ENCODE measurements around the gene AHSA1. TPM values are rescaled to one million over a fixed set of nuclear protein-coding genes. Genes with fewer than 3 reads are reported as not detected.
A peak's percentile ranks its signal among the peaks of the same experiment; 100 is the strongest.

The AHSA1 gene
- polyA plus RNA-seq, 1 donor: 109 TPM

- no peak for DNase-seq
These were observed 16.7 kb downstream of the AHSA1 start for GRCh38 chr14:77474479-77475177.

- DNase-seq: no peak
These were observed 17.7 kb downstream of the AHSA1 start for GRCh38 chr14:77475432-77476115.

GRCh38 chr14:77478029-77478428 lies 20.1 kb downstream of the AHSA1 start:
- DNase-seq: no peak

- no peak for DNase-seq
These were observed 20.9 kb downstream of the AHSA1 start for GRCh38 chr14:77478796-77479195.

DNA sequence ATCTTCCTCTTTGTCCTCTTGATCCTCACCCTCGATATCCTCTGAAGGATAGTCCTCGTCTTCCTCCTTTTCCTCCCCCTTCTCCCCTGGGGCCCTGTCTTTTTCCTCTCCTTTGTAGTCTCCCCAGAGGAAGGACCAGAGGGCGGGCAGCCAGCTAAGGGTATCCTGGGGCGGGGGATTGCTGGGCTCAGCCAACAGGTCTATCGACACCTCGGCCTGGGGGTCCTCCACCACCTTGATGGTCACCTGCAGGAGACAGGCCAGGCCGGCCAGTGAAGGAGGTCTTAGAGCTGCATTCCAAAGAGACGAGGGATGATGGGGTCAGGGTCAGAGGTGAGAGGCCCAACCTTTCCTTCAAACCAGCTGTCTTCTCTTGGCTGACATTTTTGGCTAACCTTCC lies 24.5 kb downstream of the AHSA1 start:
- DNase-seq: no peak

DNA sequence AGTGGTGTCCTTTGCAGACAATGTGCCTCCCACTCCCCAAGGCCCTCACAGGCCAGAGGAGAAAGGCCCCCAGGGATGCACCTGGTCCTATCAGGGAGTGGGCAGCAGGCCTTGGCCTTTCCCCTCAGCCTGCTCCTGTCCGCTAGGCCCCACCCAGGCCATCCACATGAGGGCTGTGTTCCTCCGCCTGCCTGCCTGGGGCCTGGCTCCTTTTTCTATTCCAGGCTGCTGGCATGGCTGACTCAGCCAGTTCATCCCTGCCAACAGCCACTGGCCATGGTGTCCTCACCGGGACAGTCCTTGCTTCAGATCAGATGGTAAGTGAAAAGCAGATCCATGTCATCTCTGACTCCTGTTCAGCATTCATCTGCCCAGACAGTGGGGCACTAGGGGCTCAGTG lies 27.4 kb downstream of the AHSA1 start:
- DNase-seq: no peak

GRCh38 chr14:77485901-77486678 lies 28.2 kb downstream of the AHSA1 start:
- no peak for DNase-seq

DNA sequence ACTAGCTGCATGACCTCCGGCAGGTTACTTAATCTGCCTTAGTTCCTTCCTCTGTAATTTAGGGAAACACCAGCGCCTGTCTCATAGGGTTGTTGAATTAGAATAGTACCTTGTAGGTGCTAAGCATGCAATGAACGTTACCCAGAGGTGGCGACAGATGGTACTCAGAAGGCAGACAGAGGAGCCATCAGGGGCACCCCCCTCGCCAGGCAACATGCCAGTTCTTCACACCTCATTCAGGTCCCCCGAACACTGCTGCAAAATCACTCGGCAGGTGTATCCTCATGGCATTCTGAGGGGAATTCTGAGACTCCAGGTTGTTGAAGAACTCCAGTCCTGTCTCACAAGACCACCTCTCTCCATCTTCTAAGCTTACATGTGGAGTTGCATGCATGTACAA lies 30.7 kb downstream of the AHSA1 start:
- no peak for DNase-seq

DNA sequence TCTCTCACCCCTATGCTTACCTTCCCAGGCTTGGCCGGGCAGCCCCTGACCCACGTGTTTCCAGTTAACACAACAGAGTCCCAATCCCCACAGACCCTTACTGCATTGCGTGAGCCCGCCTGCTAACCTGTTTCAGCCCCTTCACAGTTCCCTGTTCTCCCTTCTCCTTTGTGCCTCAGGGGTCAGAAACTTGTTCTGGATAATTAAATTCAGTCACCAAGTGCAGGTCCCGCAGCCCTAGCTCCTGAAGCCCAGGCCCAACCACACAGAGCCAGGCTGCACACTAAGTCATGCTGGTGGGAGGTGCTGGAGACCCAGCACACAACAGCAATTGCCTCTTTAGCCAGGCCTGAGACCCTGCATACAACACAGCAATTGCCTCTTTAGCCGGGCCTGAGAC lies 31.1 kb downstream of the AHSA1 start:
- DNase-seq: no peak

DNA sequence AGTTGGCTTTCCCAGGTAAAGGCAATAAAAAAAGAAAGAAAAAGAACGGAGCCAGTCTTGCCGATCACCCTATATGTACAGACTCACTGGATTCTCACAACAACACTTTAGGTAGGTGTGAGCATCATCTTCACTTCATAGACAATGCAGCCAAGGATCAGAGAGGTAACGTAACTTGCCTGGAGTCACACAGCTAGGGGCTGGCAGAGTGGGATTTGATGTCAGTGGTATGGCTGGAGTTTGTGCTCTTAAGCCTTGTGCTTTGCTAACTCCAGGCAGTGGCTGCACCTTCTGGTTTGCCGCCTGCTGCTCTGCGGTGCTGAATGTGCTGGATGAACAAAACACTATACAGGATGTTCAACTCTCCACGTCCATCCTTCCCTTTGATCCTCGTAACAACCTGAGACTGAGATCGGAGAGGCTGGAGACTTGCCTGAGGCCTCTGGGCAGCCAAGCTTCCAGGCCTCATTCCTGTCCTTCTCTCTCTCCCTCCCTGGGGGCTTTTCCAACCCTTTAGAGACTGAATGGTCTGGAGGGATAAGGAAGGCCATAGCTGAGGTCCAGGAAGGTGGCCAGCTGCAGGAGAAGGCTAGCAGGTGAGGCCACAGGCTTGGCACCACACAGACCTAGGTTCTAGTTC lies 32.6 kb downstream of the AHSA1 start:
- no peak for DNase-seq

DNA sequence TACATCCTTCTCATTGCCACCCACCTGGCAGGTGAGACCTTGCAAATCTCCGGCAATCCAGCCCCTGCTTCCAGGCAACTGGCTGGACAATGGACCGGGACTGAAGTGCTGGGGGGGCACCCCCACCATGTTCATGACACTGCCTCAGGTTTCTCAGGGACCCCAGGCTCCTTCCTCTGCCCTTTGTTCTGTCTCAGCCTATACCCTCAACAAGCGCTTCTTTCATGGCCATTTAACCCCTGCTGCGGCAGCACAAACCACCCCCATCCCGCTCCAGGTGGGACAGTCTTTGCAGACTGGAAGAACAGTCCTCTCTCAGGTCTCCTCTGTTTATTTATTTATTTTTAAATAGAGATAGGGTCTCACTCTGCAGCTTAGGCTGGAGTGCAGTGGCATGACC lies 33.2 kb downstream of the AHSA1 start:
- DNase-seq: no peak

GRCh38 chr14:77495334-77495733 lies 37.4 kb downstream of the AHSA1 start:
- no peak for DNase-seq

DNA sequence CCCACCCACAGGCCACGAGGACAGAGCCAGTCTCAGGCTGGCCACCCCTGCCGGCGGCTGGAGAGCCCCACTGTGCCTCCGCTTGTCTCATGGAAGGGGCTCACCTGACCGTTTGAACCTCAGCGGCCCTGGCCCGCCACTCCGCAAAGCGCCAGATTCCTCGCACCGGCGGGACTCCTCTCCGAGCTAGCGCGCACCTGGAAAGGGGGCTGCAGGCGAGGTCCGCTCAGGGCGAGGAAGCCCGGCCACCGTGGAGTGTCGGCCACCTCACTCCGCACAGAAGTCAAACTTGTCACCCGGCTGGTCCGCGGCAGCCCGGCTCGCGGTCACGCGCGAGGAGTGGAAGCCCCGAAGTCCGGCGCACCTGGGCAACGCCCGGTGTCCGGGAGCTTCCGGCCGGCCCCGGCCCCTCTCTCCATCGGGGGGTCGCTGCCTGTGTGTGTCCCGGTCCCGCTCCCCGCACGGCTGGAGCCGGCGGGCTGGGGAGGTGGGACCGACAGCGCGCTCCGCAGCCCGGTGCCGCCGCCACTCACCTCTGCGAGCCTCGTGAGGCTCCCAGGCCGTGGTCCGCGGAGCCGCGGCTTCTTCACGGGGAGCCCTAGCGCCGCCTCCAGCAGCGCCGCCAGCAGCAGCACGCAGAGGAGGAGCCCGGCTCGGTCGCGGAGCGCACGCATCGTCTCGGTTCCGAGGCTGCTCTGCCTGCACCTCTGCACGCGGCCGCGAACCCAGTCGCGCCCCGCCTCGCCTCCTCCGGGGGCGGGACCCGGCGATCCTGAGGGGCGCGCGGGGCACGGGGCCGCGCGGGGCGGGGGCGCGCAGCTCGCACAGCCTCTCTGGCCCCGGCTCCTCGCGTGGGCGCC lies 40.5 kb downstream of the AHSA1 start, which contains the start of gene ISM2:
Gene ISM2 (minus strand): TSS at position 697 of the 860 bp plus-strand sequence. CDS start 23 bp downstream, at position 674.
- peak; percentile 15 for DNase-seq

GRCh38 chr14:77498984-77499527 lies 41.2 kb downstream of the AHSA1 start:
- DNase-seq: no peak

- DNase-seq: no peak
These were observed 44.4 kb downstream of the AHSA1 start for GRCh38 chr14:77502109-77502782.

GRCh38 chr14:77503138-77503537 lies 45.2 kb downstream of the AHSA1 start:
- DNase-seq: no peak

DNA sequence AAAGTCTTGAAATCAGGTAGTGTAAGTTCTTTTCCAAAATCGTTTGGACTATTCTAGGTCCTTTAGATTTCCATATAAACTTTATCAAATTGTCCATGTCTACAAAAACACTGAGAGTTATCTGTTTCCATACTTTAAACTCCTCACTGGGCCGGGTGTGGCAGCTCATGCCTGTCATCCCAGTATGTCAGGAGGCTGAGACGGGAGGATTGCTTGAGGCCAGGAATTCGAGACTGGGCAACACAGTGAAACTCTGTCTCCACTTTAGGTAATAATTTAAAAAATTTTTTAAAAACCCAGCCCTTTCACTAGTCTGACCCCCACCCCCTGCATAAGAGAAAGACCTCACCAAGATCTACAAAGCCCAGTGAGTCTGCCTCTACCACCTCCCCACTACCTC lies 47.1 kb downstream of the AHSA1 start:
- DNase-seq: no peak

DNA sequence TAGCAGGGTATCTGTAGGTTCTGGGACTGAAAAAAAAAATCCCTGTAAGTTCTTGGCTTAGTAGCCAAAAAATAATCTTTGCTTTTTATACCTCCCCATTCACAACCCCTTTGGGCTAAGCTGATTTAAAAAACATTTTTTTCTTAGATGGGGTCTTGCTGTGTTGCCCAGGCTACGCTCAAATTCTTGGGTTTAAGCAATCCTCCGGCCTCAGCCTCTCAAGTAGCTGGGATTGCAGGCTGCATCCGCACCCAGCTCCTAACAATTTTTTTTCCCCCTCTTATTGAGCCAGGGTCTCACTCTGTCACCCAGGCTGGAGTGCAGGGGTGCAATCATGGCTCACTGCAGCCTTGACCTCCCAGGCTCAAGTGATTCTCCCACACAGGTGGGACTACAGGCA lies 49.9 kb downstream of the AHSA1 start:
- DNase-seq: no peak

- no peak for DNase-seq
These were observed 50.4 kb downstream of the AHSA1 start for GRCh38 chr14:77508249-77508648.

- no peak for DNase-seq
These were observed 51.0 kb downstream of the AHSA1 start for GRCh38 chr14:77508876-77509275.

DNA sequence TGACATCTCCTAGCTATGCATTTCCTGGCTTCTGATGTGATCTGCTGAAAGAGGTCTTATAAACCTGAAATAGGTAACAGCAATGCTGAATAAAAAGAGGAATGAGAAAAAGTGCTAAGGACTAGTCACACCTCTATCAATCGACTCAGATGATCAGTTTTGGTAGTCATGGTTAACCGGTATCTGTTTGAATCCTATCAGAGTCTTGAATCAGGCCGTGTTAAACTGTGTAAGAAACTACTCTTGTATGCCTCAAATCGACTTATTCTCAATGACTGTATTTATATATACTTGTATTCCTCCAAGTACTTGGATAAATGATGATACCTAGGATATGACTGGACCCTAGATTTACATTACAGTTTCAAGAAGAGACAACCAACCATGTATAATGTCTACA lies 51.5 kb downstream of the AHSA1 start:
- DNase-seq: no peak
